Measurements from ENCODE around the gene OR11L1.

OR11L1 gene

GRCh38 chr1:247797518-247797917 is 44.2 kb downstream of the OR11L1 start:
- no peak for DNase-seq

All from femur (tissue), 1 donor.